ENCODE results near the gene CPLX4. TPM values are rescaled to one million over a fixed set of nuclear protein-coding genes. Genes with fewer than 3 reads are reported as not detected.
"Not testable (repeated sequence)": the region's sequence is repeated elsewhere in the genome, so short reads cannot be mapped to it uniquely, and the experiment has no call there.

The CPLX4 gene
- total RNA-seq, 1 donor from 2014 or later = not detected

DNA sequence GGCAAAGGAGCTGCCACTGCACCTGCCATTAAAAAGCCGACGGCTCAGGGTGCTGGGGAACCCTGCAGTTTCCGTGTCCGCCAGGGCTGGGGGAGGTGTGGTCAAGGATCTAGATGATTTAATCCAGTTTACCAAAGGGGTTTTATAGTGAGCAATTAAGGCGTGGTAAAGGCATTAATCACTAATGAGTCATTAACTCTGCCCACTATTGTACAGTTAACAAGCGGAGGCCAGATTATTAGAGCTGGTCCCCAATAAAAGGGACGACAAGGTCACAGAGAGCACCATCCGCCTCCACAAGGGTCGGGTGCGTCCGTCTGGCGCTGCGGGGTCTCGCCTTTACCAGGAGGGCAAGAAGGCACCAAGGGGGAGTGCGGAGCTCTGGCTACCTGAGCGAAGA, 54.8 kb downstream of the CPLX4 start:
- ATAC-seq (ENCODE audit: poor library complexity) (no peak), DNase-seq (no peak)
- intact Hi-C loops (cut with DNase I) = no loop called here

GRCh38 chr18:59262243-59262642, 56.2 kb downstream of the CPLX4 start:
- ATAC-seq (ENCODE audit: poor library complexity); intact Hi-C loops (cut with DNase I): not testable (repeated sequence)

DNA sequence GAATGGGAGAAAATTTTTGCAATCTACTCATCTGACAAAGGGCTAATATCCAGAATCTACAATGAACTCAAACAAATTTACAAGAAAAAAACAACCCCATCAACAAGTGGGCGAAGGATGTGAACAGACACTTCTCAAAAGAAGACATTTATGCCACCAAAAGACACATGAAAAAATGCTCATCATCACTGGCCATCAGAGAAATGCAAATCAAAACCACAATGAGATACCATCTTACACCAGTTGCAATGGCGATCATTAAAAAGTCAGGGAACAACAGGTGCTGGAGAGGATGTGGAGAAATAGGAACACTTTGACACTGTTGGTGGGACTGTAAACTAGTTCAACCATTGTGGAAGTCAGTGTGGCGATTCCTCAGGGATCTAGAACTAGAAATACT, 56.6 kb downstream of the CPLX4 start:
- ATAC-seq (ENCODE audit: poor library complexity); DNase-seq; intact Hi-C loops (cut with DNase I): not testable (repeated sequence)

More at GRCh38 chr18:59262243-59262642, 56.2 kb downstream of the CPLX4 start:
- not testable (repeated sequence) for DNase-seq

DNA sequence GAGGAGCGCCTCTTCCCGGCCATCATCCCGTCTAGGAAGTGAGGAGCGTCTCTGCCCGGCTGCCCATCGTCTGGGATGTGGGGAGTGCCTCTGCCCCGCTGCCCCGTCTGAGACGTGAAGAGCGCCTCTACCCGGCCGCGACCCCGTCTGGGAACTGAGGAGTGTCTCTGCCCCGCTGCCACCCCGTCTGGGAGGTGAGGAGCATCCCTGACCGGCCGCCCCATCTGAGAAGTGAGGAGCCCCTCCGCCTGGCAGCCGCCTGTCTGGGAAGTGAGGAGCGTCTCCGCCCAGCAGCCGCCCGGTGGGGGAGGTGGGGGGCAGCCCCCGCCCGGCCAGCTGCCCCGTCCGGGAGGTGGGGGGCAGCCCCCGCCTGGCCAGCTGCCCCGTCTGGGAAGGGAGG, 63.0 kb downstream of the CPLX4 start:
- DNase-seq; ATAC-seq (ENCODE audit: poor library complexity); intact Hi-C loops (cut with DNase I): not testable (repeated sequence)

- ATAC-seq (ENCODE audit: poor library complexity) = peak; percentile 67
- intact Hi-C loops (cut with DNase I) = loop anchor here (5.0 kb wide), 1 partner anchor 148 kb away; no protein-coding TSS in a partner anchor
- no peak for DNase-seq
Observed at GRCh38 chr18:59249199-59249774, 69.2 kb downstream of the CPLX4 start.

GRCh38 chr18:59246796-59247195, 71.7 kb downstream of the CPLX4 start:
- DNase-seq = no peak
- intact Hi-C loops (cut with DNase I) = loop anchor here (5.0 kb wide), 1 partner anchor 151 kb away; no protein-coding TSS in a partner anchor
- no peak for ATAC-seq (ENCODE audit: poor library complexity)

Other genes starting within 250 kb of the CPLX4 start
- 18.4 TPM for gene SEC11C, start 178.8 kb downstream of the CPLX4 start, total RNA-seq
- not detected for gene GRP, start 98.5 kb downstream of the CPLX4 start, total RNA-seq
- not detected for gene RAX, start 45.2 kb downstream of the CPLX4 start, total RNA-seq
- 48.1 TPM for gene LMAN1, start 40.6 kb upstream of the CPLX4 start, total RNA-seq